ENCODE measurements around the gene DNASE1L2. TPM values are rescaled to one million over a fixed set of nuclear protein-coding genes. Genes with fewer than 3 reads are reported as not detected.
A peak's percentile ranks its signal among the peaks of the same experiment; 100 is the strongest.

The DNASE1L2 gene
- total and polyA plus RNA-seq, 2 of the 4 experiments (the other 2 are of a cell fraction) = 0.18 to 0.75 TPM

DNA sequence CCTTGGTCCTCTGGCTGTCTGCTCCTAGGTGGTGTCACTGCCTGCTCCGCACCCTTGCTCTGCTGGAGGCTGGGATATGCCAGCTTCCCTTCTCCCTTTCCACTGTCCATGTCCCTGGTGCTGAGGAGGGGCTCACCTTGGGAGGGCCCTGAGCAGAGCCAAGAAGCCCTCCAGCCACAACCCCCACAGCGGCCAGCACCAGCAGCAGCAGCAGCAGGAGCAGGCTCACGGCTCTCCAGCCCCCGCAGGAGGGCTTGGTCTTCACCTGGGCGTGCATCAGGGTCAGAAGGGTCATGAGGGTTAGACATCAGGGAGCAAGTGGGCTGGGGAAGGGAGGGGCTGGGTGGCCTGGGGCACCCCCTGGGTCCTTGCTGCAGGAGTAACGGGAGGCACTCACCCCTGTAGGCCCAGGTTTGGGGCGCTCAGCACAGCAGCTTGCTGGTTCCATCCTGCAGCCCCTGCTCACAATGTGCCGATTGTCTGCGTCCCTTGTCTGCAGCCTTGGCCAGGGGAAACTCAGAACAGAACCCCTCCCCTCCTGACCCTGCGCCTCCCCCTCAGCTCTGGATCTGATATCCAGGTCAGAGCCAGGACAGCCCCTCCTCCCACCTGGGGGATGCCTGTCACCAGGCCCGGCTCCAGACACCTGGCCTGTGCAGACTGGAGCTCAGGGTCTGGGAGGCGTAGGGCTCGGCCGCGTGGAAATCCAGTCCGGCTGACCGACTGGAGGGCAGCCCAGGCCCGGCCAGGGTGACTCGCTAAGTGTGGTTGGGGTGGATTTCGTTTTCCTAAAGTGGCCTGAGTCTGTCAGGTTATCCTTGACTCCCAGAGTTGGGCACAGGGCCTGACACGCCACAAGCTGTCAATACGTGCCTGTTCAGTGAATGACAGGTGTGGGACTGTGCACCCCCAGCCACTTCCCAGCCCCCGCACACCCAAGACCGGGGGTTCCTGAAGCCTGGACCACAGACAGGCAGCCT lies 25.6 kb upstream of the DNASE1L2 start, which contains the start of gene BRICD5:
TSS of gene BRICD5 (minus strand) at position 478 of the 980 bp plus-strand sequence. CDS start at position 448, 30 bp downstream.
- Histone ChIP-seq H3K36me3 (ENCODE audit: control insufficient read depth, insufficient read depth, low read length) (peaks cover 28% of the 10 kb centered on the region), H3K56ac (ENCODE audit: extremely low read depth, insufficient read depth, low read length) (no peak within 1 kb of the TSS), H3K4me2 (ENCODE audit: low read depth, low read length) (no peak within 1 kb of the TSS), H4K91ac (ENCODE audit: insufficient read depth, low read depth, low read length) (no peak within 1 kb of the TSS), H3K4ac (ENCODE audit: low read depth, low read length) (no peak within 1 kb of the TSS), H3K9me1 (ENCODE audit: insufficient read depth, low read length) (0 out of 2 replicates have a peak, but pooled peaks cover 3% of the 10 kb centered on the region), H2BK120ac (ENCODE audit: low read depth, low read length) (no peak within 1 kb of the TSS), H3K14ac (replicated peaks; ENCODE audit: low read depth, low read length) (no peak within 1 kb of the TSS), H3K9ac (ENCODE audit: low read depth, low read length) (no peak within 1 kb of the TSS), H3K9me3 (ENCODE audit: control insufficient read depth, insufficient read depth, low read length) (no peaks in the 10 kb centered on the region), H3K79me1 (ENCODE audit: low read depth in 1 of 2, low read length in 2 of 2) (peaks cover 26 to 50% of the 10 kb centered on the region in 2 experiments), H3K23ac (ENCODE audit: low read depth, low read length) (no peak within 1 kb of the TSS), H3K4me3 (ENCODE audit: insufficient read depth, low read depth, low read length) (no peak within 1 kb of the TSS), H3K27me3 (ENCODE audit: control insufficient read depth, insufficient read depth, low read length) (no peaks in the 10 kb centered on the region), H4K20me1 (ENCODE audit: insufficient read depth, low read length) (peaks cover 16% of the 10 kb centered on the region), H2AK9ac (replicated peaks; ENCODE audit: low read depth, low read length, poor library complexity) (peak within 1 kb of the TSS; percentile 72), H3K4me1 (ENCODE audit: control insufficient read depth, insufficient read depth, low read length) (peaks cover 12% of the 10 kb centered on the region), H2BK15ac (ENCODE audit: low read depth, low read length) (no peak within 1 kb of the TSS), H4K5ac (ENCODE audit: low read depth, low read length) (no peak within 1 kb of the TSS), H2BK20ac (ENCODE audit: low read depth, low read length) (no peak within 1 kb of the TSS), H2AFZ (replicated peaks; ENCODE audit: low read length, poor library complexity) (no peak within 1 kb of the TSS), H3K27ac (ENCODE audit: insufficient read depth, low read length) (no peak within 1 kb of the TSS), H3K18ac (ENCODE audit: low read depth, low read length) (no peak within 1 kb of the TSS), H2AK5ac (ENCODE audit: low read depth, low read length) (no peak within 1 kb of the TSS), H2BK5ac (ENCODE audit: low read depth, low read length, poor library complexity, severe bottlenecking) (no peak within 1 kb of the TSS), H4K8ac (ENCODE audit: low read depth in 2 of 2, low read length in 2 of 2) (no peak within 1 kb of the TSS)
- intact Hi-C loops (cut with micrococcal nuclease) = no loop called here
- in situ Hi-C loops (cut with MboI; ENCODE audit: low sequenced_read_pairs) = no loop called here
- dilution Hi-C loops (cut with HindIII; ENCODE audit: low sequenced_read_pairs, unreplicated experiment) = no loop called here
- ChIA-PET CTCF (no interaction called here), POLR2A (ENCODE audit: unreplicated experiment) (no interaction called here)
- 20% methylated on average over 1 of the region's 24 CpGs; no CpG with 5 or more reads in 1 of the 2 experiments for WGBS, 2 experiments (ENCODE audit: extremely low coverage in 2 of 2, insufficient read length in 1 of 2)
- DNase-seq = peak; percentile 19
- no peak for ATAC-seq (ENCODE audit: low read depth)
- BruUV-seq (replicated peaks) = no TSS peak
- TF ChIP-seq SMC3 (IDR thresholded peaks at IDR 0.05; ENCODE audit: low read depth, low read length) (no peak), CEBPB (IDR thresholded peaks at IDR 0.05; ENCODE audit: low read depth, low read length) (no peak), MAFK (IDR thresholded peaks at IDR 0.05; ENCODE audit: low read depth, low read length) (no peak), NFE2L2 (IDR thresholded peaks at IDR 0.05; ENCODE audit: low read depth, low read length) (no peak), FOS (IDR thresholded peaks at IDR 0.05; ENCODE audit: low read depth, low read length) (no peak), RCOR1 (IDR thresholded peaks at IDR 0.05; ENCODE audit: insufficient replicate concordance, low read length) (no peak), RFX5 (IDR thresholded peaks at IDR 0.05; ENCODE audit: low read depth, low read length) (no peak), POLR2A (IDR thresholded peaks at IDR 0.05; ENCODE audit: low read depth, low read length) (no peak), BHLHE40 (IDR thresholded peaks at IDR 0.05; ENCODE audit: low read depth, low read length) (no peak), CHD1 (IDR thresholded peaks at IDR 0.05; ENCODE audit: low read depth, low read length) (no peak), RAD21 (IDR thresholded peaks at IDR 0.05; ENCODE audit: low read length) (no peak), MAZ (IDR thresholded peaks at IDR 0.05; ENCODE audit: borderline replicate concordance, low read depth, low read length) (no peak)
- TF ChIP-seq, protein P1, sequence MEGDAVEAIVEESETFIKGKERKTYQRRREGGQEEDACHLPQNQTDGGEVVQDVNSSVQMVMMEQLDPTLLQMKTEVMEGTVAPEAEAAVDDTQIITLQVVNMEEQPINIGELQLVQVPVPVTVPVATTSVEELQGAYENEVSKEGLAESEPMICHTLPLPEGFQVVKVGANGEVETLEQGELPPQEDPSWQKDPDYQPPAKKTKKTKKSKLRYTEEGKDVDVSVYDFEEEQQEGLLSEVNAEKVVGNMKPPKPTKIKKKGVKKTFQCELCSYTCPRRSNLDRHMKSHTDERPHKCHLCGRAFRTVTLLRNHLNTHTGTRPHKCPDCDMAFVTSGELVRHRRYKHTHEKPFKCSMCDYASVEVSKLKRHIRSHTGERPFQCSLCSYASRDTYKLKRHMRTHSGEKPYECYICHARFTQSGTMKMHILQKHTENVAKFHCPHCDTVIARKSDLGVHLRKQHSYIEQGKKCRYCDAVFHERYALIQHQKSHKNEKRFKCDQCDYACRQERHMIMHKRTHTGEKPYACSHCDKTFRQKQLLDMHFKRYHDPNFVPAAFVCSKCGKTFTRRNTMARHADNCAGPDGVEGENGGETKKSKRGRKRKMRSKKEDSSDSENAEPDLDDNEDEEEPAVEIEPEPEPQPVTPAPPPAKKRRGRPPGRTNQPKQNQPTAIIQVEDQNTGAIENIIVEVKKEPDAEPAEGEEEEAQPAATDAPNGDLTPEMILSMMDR (conservative IDR thresholded peaks at IDR 0.05; ENCODE audit: low read depth, low read length) = no peak
- TF ChIP-seq, protein P2, sequence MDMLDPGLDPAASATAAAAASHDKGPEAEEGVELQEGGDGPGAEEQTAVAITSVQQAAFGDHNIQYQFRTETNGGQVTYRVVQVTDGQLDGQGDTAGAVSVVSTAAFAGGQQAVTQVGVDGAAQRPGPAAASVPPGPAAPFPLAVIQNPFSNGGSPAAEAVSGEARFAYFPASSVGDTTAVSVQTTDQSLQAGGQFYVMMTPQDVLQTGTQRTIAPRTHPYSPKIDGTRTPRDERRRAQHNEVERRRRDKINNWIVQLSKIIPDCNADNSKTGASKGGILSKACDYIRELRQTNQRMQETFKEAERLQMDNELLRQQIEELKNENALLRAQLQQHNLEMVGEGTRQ (IDR thresholded peaks at IDR 0.05; ENCODE audit: low read depth, low read length) = no peak
- TF ChIP-seq, protein P3, sequence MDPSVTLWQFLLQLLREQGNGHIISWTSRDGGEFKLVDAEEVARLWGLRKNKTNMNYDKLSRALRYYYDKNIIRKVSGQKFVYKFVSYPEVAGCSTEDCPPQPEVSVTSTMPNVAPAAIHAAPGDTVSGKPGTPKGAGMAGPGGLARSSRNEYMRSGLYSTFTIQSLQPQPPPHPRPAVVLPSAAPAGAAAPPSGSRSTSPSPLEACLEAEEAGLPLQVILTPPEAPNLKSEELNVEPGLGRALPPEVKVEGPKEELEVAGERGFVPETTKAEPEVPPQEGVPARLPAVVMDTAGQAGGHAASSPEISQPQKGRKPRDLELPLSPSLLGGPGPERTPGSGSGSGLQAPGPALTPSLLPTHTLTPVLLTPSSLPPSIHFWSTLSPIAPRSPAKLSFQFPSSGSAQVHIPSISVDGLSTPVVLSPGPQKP (IDR thresholded peaks at IDR 0.05; ENCODE audit: borderline replicate concordance, low read depth, low read length) = no peak

All from IMR-90 (cell line).